GM21737 (cell line): ENCODE data around the gene MMP7.

ENCODE experiments used
- ATAC-seq: cut with Tn5 transposase; IDR thresholded peaks from one replicate; pipeline ENCODE4 v1.9.1; 2021; ENCODE audit warnings: mild to moderate bottlenecking, moderate library complexity; ENCODE audit not compliant: unreplicated experiment

Gene MMP7

DNA sequence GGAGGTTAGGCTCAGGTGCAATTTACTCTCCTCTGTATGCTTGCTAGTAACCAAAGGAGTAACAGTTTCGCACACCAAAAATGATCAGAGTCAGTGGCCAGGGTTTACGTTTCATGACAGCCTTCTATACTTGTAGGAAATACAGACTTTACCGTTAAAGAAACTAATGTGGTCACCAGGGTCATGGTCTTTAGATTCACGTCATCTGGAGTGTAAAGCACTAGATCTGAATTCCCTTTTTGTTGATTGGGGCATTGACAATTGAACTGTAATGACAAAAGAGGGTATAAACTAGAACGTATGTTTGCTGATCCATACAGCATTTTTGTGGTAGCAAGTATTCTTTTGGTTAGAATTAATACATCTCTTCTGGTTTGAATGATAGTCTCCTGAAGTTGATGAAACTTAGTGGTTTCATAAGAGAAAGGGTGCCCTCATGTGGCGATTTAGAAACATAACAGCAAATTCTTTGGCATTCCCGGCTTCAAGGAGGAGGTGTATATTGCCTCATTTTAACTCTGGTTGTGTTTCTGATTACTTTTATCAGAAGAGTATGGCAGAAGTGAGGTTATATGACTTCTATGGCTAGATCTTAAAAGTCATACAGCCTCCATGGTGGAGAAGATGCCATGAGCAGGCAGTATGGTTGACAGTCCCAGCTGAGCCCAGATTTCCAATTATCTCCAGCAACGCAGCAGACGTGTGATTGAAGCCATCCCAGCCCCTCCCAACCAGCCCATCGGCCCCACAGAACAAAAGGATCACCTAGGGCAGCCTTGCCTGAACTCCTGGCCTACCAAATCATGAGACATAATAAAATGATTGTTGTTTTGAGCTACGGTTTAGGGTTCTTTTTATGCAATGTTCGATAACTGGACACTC lies 35.1 kb downstream of the MMP7 start:
- ATAC-seq, result peak; percentile 83

- no peak for ATAC-seq
Measured at GRCh38 chr11:102494216-102494615, 36.3 kb downstream of the MMP7 start.

- ATAC-seq, result no peak
Measured at GRCh38 chr11:102493524-102493923, 37.0 kb downstream of the MMP7 start.

DNA sequence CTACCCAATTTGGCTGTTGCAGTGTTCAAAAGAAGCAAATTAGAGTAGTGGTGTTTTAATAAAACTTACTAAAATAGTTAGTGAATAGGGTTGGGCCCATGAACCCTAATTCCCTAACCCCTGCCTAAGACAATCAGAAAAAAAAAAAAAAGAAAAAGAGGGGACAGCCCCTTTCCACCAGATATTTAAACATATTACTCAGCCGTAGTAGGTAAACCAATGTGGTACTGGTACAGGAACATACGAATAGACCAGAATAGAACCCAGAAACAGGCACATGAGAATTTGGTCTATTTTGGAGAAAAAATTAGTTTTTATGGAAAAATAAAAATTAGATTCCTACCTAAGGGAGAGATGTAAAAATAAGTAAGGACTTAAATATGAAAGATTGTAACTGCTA lies 38.6 kb downstream of the MMP7 start:
- ATAC-seq, result no peak

DNA sequence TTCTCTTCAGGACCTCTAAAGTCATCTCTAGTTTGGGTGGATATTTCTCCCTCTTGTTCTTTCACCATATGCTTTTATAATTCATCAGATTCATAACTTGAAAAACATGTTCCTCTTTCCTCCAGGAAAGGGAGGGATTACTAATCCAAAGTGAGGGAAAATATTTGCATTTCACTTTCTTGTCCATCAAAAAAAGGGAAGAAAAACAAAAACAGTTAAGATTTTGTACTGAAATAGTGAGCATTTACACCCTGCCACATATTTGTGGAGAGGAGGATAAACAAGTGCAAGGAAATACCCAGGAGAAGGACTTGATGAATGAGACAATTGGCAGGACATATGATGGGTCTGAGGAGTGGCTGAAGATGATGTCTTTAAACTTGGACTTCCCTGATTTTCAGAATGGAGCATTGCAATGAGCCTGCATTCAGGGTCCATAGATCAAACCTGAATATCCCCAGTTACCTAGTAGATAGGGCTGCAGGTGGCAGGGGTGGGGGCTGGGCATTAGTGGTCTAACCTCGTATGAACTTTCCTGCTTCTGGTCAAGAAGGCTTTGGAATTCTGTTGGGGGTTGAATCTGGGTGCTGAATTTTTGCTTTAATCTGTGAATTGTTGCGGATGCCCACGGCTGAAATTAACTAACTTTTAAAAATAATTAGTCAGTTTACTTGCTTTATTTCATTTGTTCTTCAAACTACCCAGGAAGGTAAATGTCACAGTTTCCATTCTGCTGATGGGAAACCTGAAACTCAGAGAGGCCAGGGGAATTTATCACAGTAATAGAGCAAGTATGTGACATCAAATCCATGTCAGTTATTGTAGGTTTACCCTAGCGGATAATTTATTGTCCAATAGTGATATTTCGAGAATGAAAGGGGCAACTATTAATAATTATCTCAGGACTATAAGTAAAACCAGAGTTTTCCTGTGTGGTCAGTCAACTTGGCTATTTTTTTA lies 41.1 kb downstream of the MMP7 start:
- no peak for ATAC-seq

GRCh38 chr11:102488208-102488607 lies 42.3 kb downstream of the MMP7 start:
- peak; percentile 69 for ATAC-seq

DNA sequence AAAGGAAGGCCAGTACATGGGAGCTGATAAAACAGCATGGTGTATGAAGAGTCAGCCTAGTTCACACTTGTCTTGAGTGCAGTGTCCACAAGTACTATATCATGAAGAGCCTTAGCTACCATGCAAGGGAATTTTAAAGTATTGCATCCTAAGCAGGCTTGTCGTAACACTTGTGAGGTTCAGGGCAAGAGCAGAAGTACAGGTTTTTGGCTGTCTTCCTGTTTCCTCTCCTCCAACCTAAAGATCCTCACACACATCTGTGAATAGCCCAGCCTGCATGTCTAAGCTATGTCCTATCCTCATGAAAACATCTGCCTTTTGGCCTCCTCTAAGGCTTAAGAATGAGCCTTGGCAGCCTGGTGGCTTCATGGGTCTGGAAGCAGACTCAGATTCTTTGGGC lies 43.3 kb downstream of the MMP7 start:
- ATAC-seq, result no peak

DNA sequence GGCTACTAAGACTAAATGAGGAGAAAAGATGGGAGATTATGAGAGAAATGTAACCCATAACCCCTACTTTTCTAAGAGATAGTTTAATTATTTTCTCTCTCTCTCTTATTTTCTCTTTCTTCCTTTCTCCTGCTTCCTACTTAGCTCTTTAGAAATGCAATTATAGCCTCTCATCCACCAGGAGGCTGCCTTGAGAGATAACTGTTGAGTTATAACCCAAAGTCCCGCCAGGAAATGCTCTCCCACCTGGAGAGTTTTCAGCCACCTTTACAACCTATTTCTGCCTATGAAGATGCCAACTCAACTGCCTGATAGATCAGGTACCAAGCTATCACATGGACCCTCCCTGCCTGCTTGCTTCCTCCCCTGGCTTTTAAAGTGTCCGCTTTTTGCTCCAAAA lies 44.0 kb downstream of the MMP7 start:
- ATAC-seq, result no peak

GRCh38 chr11:102485095-102485722 lies 45.3 kb downstream of the MMP7 start:
- ATAC-seq, result no peak

DNA sequence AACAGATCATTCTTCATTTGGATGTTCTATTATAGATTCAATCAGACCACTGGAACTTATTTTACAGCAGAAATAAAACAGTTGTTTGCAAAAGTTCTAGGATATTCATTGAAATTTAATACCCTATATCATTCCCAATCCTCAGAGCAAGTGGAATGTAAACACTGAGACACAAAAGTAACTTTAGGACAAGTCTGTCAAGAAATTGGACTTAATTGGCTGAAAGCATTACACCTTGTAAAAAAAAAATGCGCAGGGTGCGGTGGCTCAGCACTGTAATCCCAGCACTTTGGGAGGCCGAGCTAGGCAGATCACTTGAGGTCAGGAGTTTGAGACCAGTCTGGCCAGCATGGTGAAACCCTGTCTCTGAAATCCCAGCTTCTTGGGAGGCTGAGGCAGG lies 48.1 kb downstream of the MMP7 start:
- no peak for ATAC-seq

GRCh38 chr11:102479733-102480132 lies 50.8 kb downstream of the MMP7 start:
- no peak for ATAC-seq

GRCh38 chr11:102478673-102479299 lies 51.8 kb downstream of the MMP7 start:
- ATAC-seq, result no peak

DNA sequence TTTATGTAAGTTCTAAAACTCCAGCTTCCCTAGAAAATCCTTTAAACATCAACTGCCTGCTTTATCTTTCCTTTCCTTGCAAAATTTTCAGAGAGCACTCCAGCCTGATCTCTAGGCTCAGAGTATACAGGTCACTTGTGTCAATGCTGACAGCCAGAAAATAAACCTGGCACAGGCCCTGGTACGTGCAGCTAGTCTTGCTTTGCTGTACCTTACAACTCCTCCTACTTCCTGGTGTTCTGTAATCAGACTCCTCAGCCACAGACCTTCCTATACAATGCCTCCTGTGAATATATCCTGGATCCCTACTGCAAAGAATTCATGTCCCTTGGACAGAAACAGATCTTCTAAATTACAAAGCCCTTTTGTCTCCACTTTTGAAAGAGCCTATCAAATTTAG lies 53.7 kb downstream of the MMP7 start:
- peak; percentile 29 for ATAC-seq

GRCh38 chr11:102476069-102476468 lies 54.5 kb downstream of the MMP7 start:
- ATAC-seq, result no peak

DNA sequence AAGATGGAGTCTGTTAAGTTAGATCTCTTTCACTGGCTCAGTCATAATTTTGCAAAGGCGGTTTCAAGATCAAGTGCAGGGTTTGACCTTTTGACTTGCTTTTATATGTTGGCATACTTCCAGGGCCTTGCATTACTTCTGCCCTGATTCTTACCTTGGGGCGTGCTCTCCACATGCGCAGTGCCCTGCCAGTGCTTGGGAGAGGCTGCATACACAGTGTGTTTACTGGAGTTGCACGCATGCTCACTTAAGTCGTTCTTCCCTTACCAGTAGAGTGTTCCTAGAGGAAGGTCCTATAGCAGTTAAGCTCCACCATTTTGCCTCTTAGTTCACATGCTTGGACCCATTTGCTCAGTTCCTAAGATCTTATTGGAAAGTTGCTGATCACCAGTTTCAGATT lies 57.0 kb downstream of the MMP7 start:
- ATAC-seq, result no peak

DNA sequence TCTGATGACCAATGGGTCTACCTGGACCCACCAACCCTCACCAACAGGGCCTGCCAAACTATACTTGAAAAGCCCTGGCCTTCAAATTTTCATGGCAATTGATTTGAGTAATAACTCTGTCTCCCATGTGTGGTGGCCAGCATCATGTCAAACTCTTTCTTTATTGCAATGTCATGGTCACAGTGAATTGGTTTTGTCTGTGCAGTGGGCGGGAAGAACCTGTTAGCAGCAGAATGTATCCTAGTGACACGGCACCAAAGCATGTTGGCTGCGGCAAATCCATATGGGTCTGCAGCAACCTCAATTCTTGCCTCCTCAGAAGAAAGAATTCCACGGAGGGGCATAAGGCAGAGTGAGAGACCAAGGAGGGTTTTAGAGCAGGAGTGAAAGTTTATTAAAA lies 58.4 kb downstream of the MMP7 start:
- ATAC-seq, result no peak

- no peak for ATAC-seq
Measured at GRCh38 chr11:102471474-102471873, 59.1 kb downstream of the MMP7 start.
